GM12872 (cell line): ENCODE data around the gene SLC8A2.

Experiments used
- CTCF ChIP-seq: IDR thresholded peaks from 3 replicates; pipeline ENCODE4 v1.5.1; 2011; ENCODE audit warnings: low read depth, mild to moderate bottlenecking, low read length, moderate library complexity; ENCODE audit not compliant: insufficient read depth

The SLC8A2 gene

DNA sequence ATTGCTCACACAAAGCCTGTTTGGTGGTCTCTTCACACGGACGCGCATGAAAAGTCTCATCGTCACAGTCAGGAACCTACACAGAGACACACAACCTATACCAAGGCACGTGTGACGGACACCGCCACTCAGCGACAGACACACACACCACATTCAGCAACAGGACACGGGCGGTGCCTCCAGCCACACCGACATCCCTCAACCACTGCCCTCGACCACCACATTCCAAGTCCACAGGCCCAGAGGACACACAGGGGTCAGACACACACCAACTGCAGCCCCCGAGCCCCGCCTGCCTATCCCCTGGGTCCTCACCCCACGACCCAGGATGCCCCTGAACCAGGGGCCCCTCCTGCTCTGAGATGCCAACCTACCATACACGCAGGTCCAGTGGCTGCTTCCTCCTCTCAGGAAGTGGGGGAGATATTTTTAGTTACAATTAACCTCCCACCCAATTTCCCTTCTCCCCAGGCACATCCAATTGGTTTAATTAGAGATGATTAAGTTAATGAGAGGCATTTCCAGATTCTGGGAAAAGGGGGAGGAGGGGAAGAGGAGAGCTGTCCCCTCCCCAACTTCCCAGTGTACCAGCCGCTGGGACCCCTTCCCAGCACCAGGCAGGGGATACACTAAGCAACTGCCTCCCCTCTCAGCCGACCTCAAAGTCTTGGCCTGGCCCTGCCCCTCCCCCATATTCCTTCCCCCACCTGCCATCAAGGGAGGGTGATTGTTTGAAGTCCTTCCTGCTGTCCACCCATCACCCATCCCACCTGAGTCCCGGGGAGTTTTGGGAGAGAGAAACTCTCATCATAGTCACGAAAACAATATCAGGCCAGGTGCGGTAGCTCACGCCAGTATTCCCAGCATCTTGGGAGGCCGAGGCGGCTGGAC is 72.7 kb downstream of the SLC8A2 start:
- TF ChIP-seq CTCF = no peak

- peak; percentile 92 for TF ChIP-seq CTCF
Measured at GRCh38 chr19:47391510-47392223, 80.0 kb downstream of the SLC8A2 start.

DNA sequence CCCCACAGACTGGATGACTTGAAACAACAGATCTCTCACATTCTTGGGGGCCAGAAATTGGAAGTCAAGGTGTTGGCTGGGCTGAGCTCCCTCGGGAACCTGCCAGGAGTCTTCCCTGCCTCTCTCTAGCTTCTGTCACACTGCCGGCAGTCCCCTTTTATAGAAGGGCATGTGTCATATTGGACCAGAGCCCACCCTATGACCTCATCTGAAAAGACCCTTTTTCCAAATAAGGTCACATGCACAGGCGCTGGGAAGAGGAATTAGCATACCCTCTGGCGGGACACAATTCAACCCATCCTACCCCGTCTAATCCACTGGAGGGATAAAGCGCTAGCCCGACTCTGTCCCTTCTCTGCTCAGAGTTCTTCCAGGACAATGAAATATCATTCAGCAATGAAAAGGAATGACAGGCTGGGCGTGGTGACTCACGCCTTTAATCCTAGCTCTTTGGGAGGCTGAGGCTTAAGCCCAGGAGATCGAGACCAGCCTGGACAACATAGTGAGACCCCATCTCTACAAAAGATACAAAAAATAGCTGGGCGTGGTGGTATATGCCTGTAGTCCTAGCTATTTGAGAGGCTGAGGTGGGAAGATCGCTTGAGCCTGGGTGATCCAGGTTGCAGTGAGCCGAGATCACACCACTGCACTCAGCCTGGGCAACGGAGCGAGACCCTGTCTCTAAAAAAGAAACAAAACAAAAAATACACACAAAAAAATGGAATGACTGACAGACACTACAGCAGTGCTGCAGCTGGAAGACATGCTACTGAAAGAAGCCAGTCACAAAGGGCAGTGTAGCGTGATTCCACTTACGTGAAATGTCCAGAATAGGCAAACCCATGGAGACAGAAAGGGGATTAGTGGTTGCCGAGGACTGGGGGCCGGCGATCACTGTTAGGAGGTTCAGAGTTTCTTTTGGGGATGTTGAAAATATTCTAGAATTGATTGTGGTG is 80.9 kb downstream of the SLC8A2 start:
- TF ChIP-seq CTCF = no peak

DNA sequence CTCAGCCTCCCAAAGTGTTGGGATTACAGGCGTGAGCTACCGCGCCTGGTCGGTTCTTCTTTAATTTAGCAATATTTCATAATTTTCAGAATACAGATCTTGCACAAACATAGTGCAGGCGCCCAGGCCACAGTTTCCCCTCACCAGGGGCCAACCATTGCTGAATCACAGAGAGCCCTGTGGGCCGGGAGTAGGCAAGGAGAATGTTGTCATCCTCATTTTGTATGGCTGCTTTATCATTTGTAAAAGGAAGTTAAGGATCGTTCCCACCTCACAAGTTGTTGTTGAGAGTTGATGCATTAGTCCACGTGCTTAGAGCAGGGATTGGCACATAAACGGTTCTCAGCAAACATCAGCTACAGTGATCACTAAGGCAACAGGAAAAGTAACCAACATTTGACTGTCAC is 82.5 kb downstream of the SLC8A2 start:
- no peak for TF ChIP-seq CTCF

- TF ChIP-seq CTCF = no peak
Measured at GRCh38 chr19:47381653-47382279, 89.9 kb downstream of the SLC8A2 start.

DNA sequence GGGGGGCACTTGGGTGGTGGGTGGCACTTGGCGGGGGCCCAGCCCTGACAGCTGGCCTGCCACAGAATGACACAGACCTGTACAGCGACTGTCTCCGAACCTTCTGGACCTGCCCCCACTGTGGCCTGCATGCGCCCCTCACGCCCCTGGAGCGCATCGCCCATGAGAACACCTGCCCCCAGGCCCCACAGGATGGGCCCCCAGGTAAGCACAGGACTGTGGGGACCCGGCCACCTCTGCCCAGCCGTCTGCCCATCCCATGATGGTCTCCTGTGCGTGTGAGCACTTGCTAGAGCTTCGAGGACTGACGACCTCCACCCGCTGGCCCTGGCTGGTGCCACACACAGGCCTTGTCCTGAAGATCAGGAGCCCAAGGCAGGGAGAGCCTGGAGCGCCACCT is 90.6 kb downstream of the SLC8A2 start:
- TF ChIP-seq CTCF = no peak
